A549 (cell line): ENCODE data around the gene LCE1B. TPM values are rescaled to one million over a fixed set of nuclear protein-coding genes. Genes with fewer than 3 reads are reported as not detected.

Source experiments
- ATAC-seq, 2 experiments: fragments of 200-7000 bp in 1 of 2; fragments of >200 bp in 1 of 2; cut with Nextera tagmentation in 1 of 2; cut with Tn5 transposase in 1 of 2; 3 replicates each; pipeline versions ENCODE4 v1.8.0 to v1.9.1; 2018 to 2020; ENCODE audit warnings: mild to moderate bottlenecking in 1 of 2, moderate library complexity in 1 of 2
- CTCF ChIA-PET: fragments of 300-600 bp; sonication (Branson Sonifier 250); formaldehyde crosslinking; extraction: SDS; loops from one replicate; lab custom pipeline; 2021; ENCODE audit warnings: antibody characterized with exemption, inconsistent platforms; lab: Yijun Ruan, JAX
- POLR2A ChIA-PET: fragments of 350-600 bp; formaldehyde crosslinking; extraction: SDS; loops from one replicate; lab custom pipeline; 2021; ENCODE audit warnings: antibody characterized with exemption, inconsistent platforms; lab: Yijun Ruan, JAX
- DNase-seq, 2 experiments: peaks; one replicate each; pipeline versions ENCODE4 v3.0.0 to v3.0.0-alpha.2; 2011 to 2016; ENCODE audit warnings: low read depth in 1 of 2, low spot score in 1 of 2
- FAIRE-seq: peaks from 2 replicates; lab custom pipeline; 2011; peaks lifted over from hg19 to GRCh38; lab: Jason Lieb, UNC
- H3K27ac ChIP-seq, 2 experiments: fragments of >200 bp; sonication (Bioruptor Twin); formaldehyde crosslinking; 3 replicates each; pipeline ENCODE4 v1.5.1; 2016 to 2017
- H3K4me1 ChIP-seq: fragments of >200 bp; sonication (Bioruptor Twin); formaldehyde crosslinking; 3 replicates; pipeline ENCODE4 v1.6.1; 2016
- H3K4me2 ChIP-seq: fragments of >200 bp; sonication (Bioruptor Twin); formaldehyde crosslinking; 3 replicates; pipeline ENCODE4 v1.6.1; 2016
- H3K4me3 ChIP-seq: fragments of >200 bp; sonication (Bioruptor Twin); formaldehyde crosslinking; 3 replicates; pipeline ENCODE4 v1.5.1; 2016
- H3K9me3 ChIP-seq: fragments of >200 bp; sonication (Bioruptor Twin); formaldehyde crosslinking; 3 replicates; pipeline ENCODE4 v1.6.1; 2016
- ATOH8 ChIP-seq: fragments of 250-450 bp; sonication (Bioruptor Pico); IDR thresholded peaks from 2 replicates; pipeline ENCODE4 v1.5.0; 2020; ENCODE audit warnings: low read depth, mild to moderate bottlenecking, moderate library complexity
- BHLHE40 ChIP-seq: IDR thresholded peaks from 2 replicates; pipeline ENCODE4 v1.6.1; 2012; ENCODE audit warnings: low read depth, low read length, inconsistent platforms
- CBX2 ChIP-seq: fragments of 200-600 bp; sonication (generic); IDR thresholded peaks from 2 replicates; pipeline ENCODE4 v1.6.1; 2016; ENCODE audit warnings: low read depth, mild to moderate bottlenecking, borderline replicate concordance
- CBX8 ChIP-seq: fragments of 200-600 bp; sonication (generic); IDR thresholded peaks from 2 replicates; pipeline ENCODE4 v1.6.1; 2016
- CHD2 ChIP-seq: fragments of 150-350 bp; IDR thresholded peaks from 2 replicates; pipeline ENCODE4 v1.6.1; 2014; ENCODE audit warnings: low read length; ENCODE audit not compliant: partially characterized antibody
- ELK1 ChIP-seq: fragments of 150-350 bp; IDR thresholded peaks from 2 replicates; pipeline ENCODE4 v1.6.1; 2014; ENCODE audit warnings: low read depth, mild to moderate bottlenecking, low read length
- EP300 ChIP-seq, 2 experiments: fragments of >200 bp; sonication (Bioruptor Twin); formaldehyde crosslinking; IDR thresholded peaks; 2 replicates in 1 of 2; 3 replicates in 1 of 2; pipeline ENCODE4 v1.6.1; 2016 to 2017
- ESRRA ChIP-seq: fragments of 150-350 bp; IDR thresholded peaks from 2 replicates; pipeline ENCODE4 v1.6.1; 2014; ENCODE audit warnings: mild to moderate bottlenecking, low read length, borderline replicate concordance
- FOSB ChIP-seq: fragments of 250-450 bp; sonication (Bioruptor Pico); IDR thresholded peaks from 2 replicates; pipeline ENCODE4 v1.5.0; 2020; ENCODE audit warnings: mild to moderate bottlenecking, moderate library complexity
- GATA3 ChIP-seq: IDR thresholded peaks from 2 replicates; pipeline ENCODE4 v1.6.1; 2012; ENCODE audit warnings: borderline replicate concordance
- JUN ChIP-seq, 2 experiments: fragments of >200 bp; sonication (Bioruptor Twin); formaldehyde crosslinking; IDR thresholded peaks; 2 replicates in 1 of 2; 3 replicates in 1 of 2; pipeline ENCODE4 v1.6.1; 2016 to 2017
- KDM5A ChIP-seq: fragments of 200-600 bp; sonication (generic); IDR thresholded peaks from 2 replicates; pipeline ENCODE4 v1.6.1; 2016; ENCODE audit warnings: antibody characterized with exemption, mild to moderate bottlenecking
- MAFK ChIP-seq: fragments of 450-650 bp; IDR thresholded peaks from 2 replicates; pipeline ENCODE4 v1.6.1; 2014; ENCODE audit not compliant: partially characterized antibody
- MAX ChIP-seq: IDR thresholded peaks from 2 replicates; pipeline ENCODE4 v1.6.1; 2012
- MAZ ChIP-seq: fragments of 150-350 bp; IDR thresholded peaks from 2 replicates; pipeline ENCODE4 v1.6.1; 2014; ENCODE audit warnings: antibody characterized with exemption, low read depth, low read length, borderline replicate concordance
- NFE2L2 ChIP-seq: fragments of 150-350 bp; conservative IDR thresholded peaks from 2 replicates; pipeline ENCODE4 v1.6.1; 2014; ENCODE audit warnings: low read length
- PHF8 ChIP-seq: fragments of 200-600 bp; sonication (generic); IDR thresholded peaks from 2 replicates; pipeline ENCODE4 v1.6.1; 2016; ENCODE audit warnings: low read depth, mild to moderate bottlenecking, antibody characterized with exemption, moderate library complexity, borderline replicate concordance
- POLR2A ChIP-seq: IDR thresholded peaks from 2 replicates; pipeline ENCODE4 v1.6.1; 2012; ENCODE audit warnings: mild to moderate bottlenecking, low read length
- RAD21 ChIP-seq, 2 experiments: fragments of >200 bp in 1 of 2; sonication (Bioruptor Twin) in 1 of 2; formaldehyde crosslinking in 1 of 2; IDR thresholded peaks in 1 of 2; conservative IDR thresholded peaks in 1 of 2; 2 replicates in 1 of 2; 3 replicates in 1 of 2; pipeline ENCODE4 v1.6.1; 2012 to 2018; ENCODE audit warnings: inconsistent platforms in 1 of 2
- RCOR1 ChIP-seq: fragments of 150-350 bp; IDR thresholded peaks from 2 replicates; pipeline ENCODE4 v1.6.1; 2014; ENCODE audit warnings: antibody characterized with exemption, low read length, low read depth
- SMC3 ChIP-seq: fragments of >200 bp; sonication (Bioruptor Twin); formaldehyde crosslinking; IDR thresholded peaks from 3 replicates; pipeline ENCODE4 v1.6.1; 2018; ENCODE audit warnings: inconsistent platforms
- TFCP2L1 ChIP-seq: fragments of 250-450 bp; sonication (Bioruptor Pico); IDR thresholded peaks from 2 replicates; pipeline ENCODE4 v1.5.0; 2021; ENCODE audit warnings: mild to moderate bottlenecking
- TP53 ChIP-seq: fragments of 250-450 bp; sonication (Bioruptor Pico); IDR thresholded peaks from 2 replicates; pipeline ENCODE4 v1.5.0; 2021; ENCODE audit warnings: mild to moderate bottlenecking, moderate library complexity
- ZFP36 ChIP-seq: fragments of 450-650 bp; IDR thresholded peaks from 2 replicates; pipeline ENCODE4 v1.6.1; 2014; ENCODE audit warnings: borderline replicate concordance; ENCODE audit not compliant: partially characterized antibody
- WGBS: methylation state at CpG from one replicate; pipeline ENCODE4 v1.1.6; 2017; ENCODE audit errors: missing lambda C conversion rate; 5-methylcytosine and 5-hydroxymethylcytosine counted together
- polyA plus RNA-seq, 4 experiments: library from polyadenylated mRNA; depleted of rRNA in 3 of 4; stranded (reverse); fragments of >200 nt; fragmentation: RNase III in 1 of 4; extraction: RNeasy Plus Mini Kit Qiagen cat#74134 plus additional on column Dnase treatment in 1 of 4; gene quantifications; 2 replicates in 3 of 4; 3 replicates in 1 of 4; pipeline ENCODE4 v1.2.3, GENCODE V29; 2011 to 2017
- TF ChIP-seq, protein P1 (sequence below): fragments of >200 bp; sonication (Bioruptor Twin); formaldehyde crosslinking; IDR thresholded peaks from 2 replicates; pipeline ENCODE4 v1.6.1; 2016
- TF ChIP-seq, protein P2 (sequence below): fragments of 250-450 bp; sonication (Bioruptor Pico); IDR thresholded peaks from 2 replicates; pipeline ENCODE4 v1.5.0; 2021; ENCODE audit warnings: mild to moderate bottlenecking, moderate library complexity, borderline replicate concordance

Gene LCE1B
- polyA plus RNA-seq, 2 of the 4 experiments (the other 2 are of a cell fraction): not detected

- POLR2A ChIA-PET: no interaction called here
- FAIRE-seq: no peak
- Histone ChIP-seq H3K27ac (no peak within 1 kb of the TSS), H3K4me1 (no peaks in the 10 kb centered on the region)
- TF ChIP-seq FOSB (CRISPR knock-in tag) (no peak), SMC3 (no peak), ATOH8 (CRISPR knock-in tag) (no peak), ZFP36 (no peak), MAX (no peak), MAFK (no peak), POLR2A (no peak), GATA3 (no peak), RAD21 (conservative IDR thresholded peaks at IDR 0.05 in 1 of 2, IDR thresholded peaks at IDR 0.05 in 1 of 2) (no peak), JUN (IDR thresholded peaks at IDR 0.05) (no peak), KDM5A (no peak)
- TF ChIP-seq, protein P1, sequence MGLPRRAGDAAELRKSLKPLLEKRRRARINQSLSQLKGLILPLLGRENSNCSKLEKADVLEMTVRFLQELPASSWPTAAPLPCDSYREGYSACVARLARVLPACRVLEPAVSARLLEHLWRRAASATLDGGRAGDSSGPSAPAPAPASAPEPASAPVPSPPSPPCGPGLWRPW: no peak
- TF ChIP-seq, all 56 proteins: peak for 0
- Histone ChIP-seq H3K9me3 (no peaks in the 10 kb centered on the region), H3K4me3 (no peak within 1 kb of the TSS), H3K4me2 (no peak within 1 kb of the TSS)
- CTCF ChIA-PET: interaction anchor here (1.4 kb wide), 1 partner anchor 17 kb away, joined by 5 read pairs; no protein-coding TSS in a partner anchor
- 45% methylated on average over 2 of the region's 2 CpGs for WGBS
- ATAC-seq (peak in 1 of 2 experiments; percentile 56; a peak in 1 of 6 replicates), DNase-seq (no peak)
Measured at GRCh38 chr1:152786077-152786476, 25.7 kb upstream of the LCE1B start, which contains the start of gene LCE1E. TSS of gene LCE1E (plus strand) at chr1:152786257. CDS start at chr1:152787300, 1,043 bp downstream.

DNA sequence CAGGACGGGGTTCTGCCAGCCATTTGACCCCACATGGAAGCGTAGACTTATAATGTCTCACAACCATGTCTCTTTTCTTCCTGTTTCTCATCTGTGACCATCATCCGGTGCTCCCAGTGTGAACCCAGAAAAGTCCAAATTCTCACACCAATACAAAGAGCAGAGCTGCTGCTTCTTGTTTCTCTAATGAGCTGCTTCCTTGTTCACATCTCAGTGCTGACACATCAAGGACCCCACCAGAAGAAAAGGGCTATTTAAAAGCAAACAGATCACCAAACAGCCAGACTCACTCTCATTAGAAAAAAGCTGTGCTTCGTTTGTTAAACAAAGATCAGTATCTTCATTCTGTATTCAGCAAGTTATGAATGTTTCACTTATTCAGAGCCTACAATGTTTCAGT, 16.1 kb upstream of the LCE1B start:
- Histone ChIP-seq H3K4me1 (no peaks in the 10 kb centered on the region), H3K27ac (no peak overlapping the region), H3K4me3 (no peak overlapping the region), H3K4me2 (no peak overlapping the region), H3K9me3 (no peaks in the 10 kb centered on the region)
- WGBS: no CpG with 5 or more reads among the region's 4 CpGs
- FAIRE-seq: no peak
- DNase-seq: no peak
- ChIA-PET POLR2A (no interaction called here), CTCF (no interaction called here)
- no peak for TF ChIP-seq BHLHE40
- no peak for TF ChIP-seq RCOR1
- TF ChIP-seq EP300 (IDR thresholded peaks at IDR 0.05): no peak
- no peak for TF ChIP-seq ESRRA
- no peak for TF ChIP-seq PHF8
- TF ChIP-seq CHD2: no peak
- no peak for TF ChIP-seq MAZ
- TF ChIP-seq CBX8: no peak
- TF ChIP-seq CBX2: no peak
- TF ChIP-seq TP53: no peak
- TF ChIP-seq ATOH8 (CRISPR knock-in tag): no peak
- TF ChIP-seq, protein P2, sequence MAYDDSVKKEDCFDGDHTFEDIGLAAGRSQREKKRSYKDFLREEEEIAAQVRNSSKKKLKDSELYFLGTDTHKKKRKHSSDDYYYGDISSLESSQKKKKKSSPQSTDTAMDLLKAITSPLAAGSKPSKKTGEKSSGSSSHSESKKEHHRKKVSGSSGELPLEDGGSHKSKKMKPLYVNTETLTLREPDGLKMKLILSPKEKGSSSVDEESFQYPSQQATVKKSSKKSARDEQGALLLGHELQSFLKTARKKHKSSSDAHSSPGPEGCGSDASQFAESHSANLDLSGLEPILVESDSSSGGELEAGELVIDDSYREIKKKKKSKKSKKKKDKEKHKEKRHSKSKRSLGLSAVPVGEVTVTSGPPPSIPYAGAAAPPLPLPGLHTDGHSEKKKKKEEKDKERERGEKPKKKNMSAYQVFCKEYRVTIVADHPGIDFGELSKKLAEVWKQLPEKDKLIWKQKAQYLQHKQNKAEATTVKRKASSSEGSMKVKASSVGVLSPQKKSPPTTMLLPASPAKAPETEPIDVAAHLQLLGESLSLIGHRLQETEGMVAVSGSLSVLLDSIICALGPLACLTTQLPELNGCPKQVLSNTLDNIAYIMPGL: no peak
- no peak for TF ChIP-seq NFE2L2
- no peak for TF ChIP-seq MAX
- no peak for TF ChIP-seq TFCP2L1
- TF ChIP-seq ELK1: no peak
- ATAC-seq: no peak
